Urinary bladder (tissue), 4 donors: ENCODE data around the gene GSDME. TPM values are rescaled to one million over a fixed set of nuclear protein-coding genes. Genes with fewer than 3 reads are reported as not detected.

ENCODE experiments used
- DNase-seq: peaks from one replicate; pipeline ENCODE4 v3.0.0-alpha.2; 2015; ENCODE audit errors: extremely low spot score
- H3K27ac ChIP-seq: one replicate; pipeline ENCODE4 v1.5.1; 2013; ENCODE audit warnings: low read depth, mild to moderate bottlenecking, moderate library complexity
- H3K36me3 ChIP-seq: one replicate; pipeline ENCODE4 v1.6.1; 2013; ENCODE audit warnings: mild to moderate bottlenecking, moderate library complexity; ENCODE audit not compliant: insufficient read depth
- H3K4me1 ChIP-seq: one replicate; pipeline ENCODE4 v1.6.1; 2013; ENCODE audit warnings: mild to moderate bottlenecking, moderate library complexity; ENCODE audit not compliant: insufficient read depth
- H3K4me3 ChIP-seq: one replicate; pipeline ENCODE4 v1.5.1; 2013; ENCODE audit warnings: low read depth, low read length
- WGBS: extraction: QIAGEN DNeasy Blood & Tissue Kit; methylation state at CpG from one replicate; pipeline ENCODE4 v1.1.7; 2013; 5-methylcytosine and 5-hydroxymethylcytosine counted together
- polyA plus RNA-seq: library from polyadenylated mRNA; stranded (reverse); fragments of 200-250 nt; gene quantifications from one replicate; pipeline ENCODE4 v1.2.3, GENCODE V29; 2013
- total RNA-seq: library from RNA; depleted of rRNA; stranded (reverse); fragments of >200 nt; gene quantifications from one replicate; pipeline ENCODE4 v1.2.3, GENCODE V29; 2014
- donor health status: healthy with polysubstance abuse.
- donor health status: healthy.

GSDME gene
- total and polyA plus RNA-seq, 2 donors = 8.3 to 11.3 TPM

DNA sequence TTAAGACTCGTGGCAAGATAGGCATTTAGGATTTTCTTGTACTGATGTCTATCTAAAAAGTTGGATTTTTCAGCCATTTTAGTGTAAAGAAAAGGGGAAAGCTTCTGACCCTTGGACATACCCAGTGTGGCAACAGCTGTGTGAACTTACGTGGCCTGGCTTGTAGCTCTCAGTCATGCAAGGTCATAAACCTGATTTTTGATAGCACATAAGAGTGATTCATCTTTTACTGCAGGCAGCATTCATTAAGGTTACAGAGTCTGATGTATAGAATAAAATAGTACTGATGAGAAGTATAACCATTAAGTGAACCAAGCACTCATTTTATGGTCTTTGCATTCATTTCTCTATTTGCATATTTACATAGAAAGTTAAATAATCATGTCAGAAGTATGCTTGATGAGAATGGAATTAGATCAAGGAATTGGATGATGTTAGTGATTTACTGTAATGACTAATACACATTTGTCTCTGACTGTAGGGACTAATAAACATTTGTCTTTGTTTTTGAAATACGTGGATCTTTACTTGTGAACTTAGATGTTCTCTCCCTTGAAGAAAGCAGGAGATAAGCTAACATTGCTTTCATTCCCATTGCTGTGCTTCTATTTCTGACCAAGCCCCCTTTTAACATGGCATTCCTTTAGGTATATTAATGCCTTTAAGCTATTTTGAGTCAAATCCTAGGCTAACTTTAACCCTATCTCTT lies 88.2 kb downstream of the GSDME start:
- Histone ChIP-seq H3K4me3 (no peak overlapping the region), H3K27ac (no peak overlapping the region), H3K36me3 (no peaks in the 10 kb centered on the region), H3K4me1 (no peaks in the 10 kb centered on the region)
- DNase-seq = no peak
- 65% methylated on average over 3 of the region's 3 CpGs for WGBS

GRCh38 chr7:24665564-24666294 lies 91.5 kb downstream of the GSDME start:
- no peak overlapping the region for H3K4me3 ChIP-seq
- H3K4me1 ChIP-seq = no peaks in the 10 kb centered on the region
- 28% methylated on average over 4 of the region's 4 CpGs for WGBS
- no peak overlapping the region for H3K27ac ChIP-seq
- no peaks in the 10 kb centered on the region for H3K36me3 ChIP-seq
- peak; percentile 17 for DNase-seq

- Histone ChIP-seq H3K36me3 (no peaks in the 10 kb centered on the region), H3K4me3 (no peak overlapping the region), H3K27ac (no peak overlapping the region), H3K4me1 (no peaks in the 10 kb centered on the region)
- WGBS = 58% methylated on average over 2 of the region's 2 CpGs
- DNase-seq = no peak
Observed at GRCh38 chr7:24660546-24660945, 96.7 kb downstream of the GSDME start.

DNA sequence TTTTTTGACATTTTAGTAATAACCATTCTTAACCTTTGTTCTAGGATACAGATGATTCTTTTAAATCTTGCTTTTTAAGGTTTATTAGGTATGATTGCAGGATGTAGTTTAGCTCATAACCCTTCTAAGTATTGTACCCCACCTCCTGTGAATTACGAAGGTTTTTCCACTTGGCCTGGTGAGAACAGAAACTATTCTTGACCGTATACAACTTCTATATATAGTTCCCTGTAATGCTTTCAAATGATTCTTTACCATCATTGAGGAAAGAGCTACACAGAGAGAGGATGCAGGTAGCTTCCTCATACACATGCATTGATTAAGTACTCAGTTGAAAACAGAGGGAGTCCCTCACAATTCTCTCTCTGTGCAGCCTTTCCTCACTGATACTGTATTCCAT lies 97.8 kb downstream of the GSDME start:
- H3K27ac ChIP-seq = no peak overlapping the region
- DNase-seq = no peak
- 85% methylated on average over 2 of the region's 2 CpGs for WGBS

GRCh38 chr7:24657980-24658379 lies 99.3 kb downstream of the GSDME start:
- no peak for DNase-seq
- Histone ChIP-seq H3K36me3 (no peaks in the 10 kb centered on the region), H3K27ac (no peak overlapping the region), H3K4me1 (no peaks in the 10 kb centered on the region), H3K4me3 (no peak overlapping the region)

More for the DNA sequence above, 97.8 kb downstream of the GSDME start:
- Histone ChIP-seq H3K36me3 (no peaks in the 10 kb centered on the region), H3K4me3 (no peak overlapping the region), H3K4me1 (no peaks in the 10 kb centered on the region)

GRCh38 chr7:24656608-24657007 lies 100.7 kb downstream of the GSDME start:
- Histone ChIP-seq H3K36me3 (no peaks in the 10 kb centered on the region), H3K4me1 (no peaks in the 10 kb centered on the region), H3K4me3 (no peak overlapping the region), H3K27ac (no peak overlapping the region)
- WGBS = 82% methylated on average over 6 of the region's 6 CpGs
- DNase-seq = no peak

GRCh38 chr7:24654305-24654704 lies 103.0 kb downstream of the GSDME start:
- H3K36me3 ChIP-seq = no peaks in the 10 kb centered on the region
- no peak for DNase-seq
- WGBS = 63% methylated on average over 1 of the region's 1 CpG
- H3K27ac ChIP-seq = no peak overlapping the region
- no peaks in the 10 kb centered on the region for H3K4me1 ChIP-seq
- no peak overlapping the region for H3K4me3 ChIP-seq

DNA sequence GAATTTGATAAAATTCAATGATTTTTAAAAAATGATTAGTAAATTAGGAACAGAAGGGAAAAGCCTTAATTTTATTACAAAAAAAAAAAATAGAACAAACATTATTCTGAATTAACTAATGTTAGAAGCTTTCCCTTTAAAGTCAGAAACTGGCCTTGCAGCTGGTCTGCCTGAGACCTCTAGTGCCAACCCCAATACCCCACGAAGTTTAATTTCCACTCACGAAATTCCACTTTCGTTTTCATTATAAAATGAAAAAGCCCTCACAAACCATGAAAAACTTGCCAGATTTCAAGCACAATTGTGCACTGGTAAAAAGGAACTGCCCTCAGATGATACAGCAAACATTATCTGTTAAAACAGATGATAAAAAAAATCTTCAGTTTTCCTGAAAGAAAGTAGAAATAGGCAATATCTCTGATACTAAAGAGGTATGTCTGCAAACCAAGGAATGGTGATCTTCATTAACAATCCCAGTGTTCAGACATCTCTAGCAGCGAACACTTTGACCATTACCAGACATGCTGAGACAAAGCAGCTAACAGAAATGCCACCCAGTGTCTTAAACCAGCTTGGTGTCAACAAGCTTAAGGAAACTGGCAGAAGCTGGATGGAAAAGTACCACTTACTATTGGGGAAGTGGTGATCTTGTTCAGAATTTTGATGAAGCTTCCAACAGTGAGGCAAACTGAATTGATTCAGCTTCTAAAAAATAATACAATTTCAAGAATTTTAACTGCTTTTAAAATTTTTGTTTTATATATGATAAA lies 103.8 kb downstream of the GSDME start:
- no peaks in the 10 kb centered on the region for H3K36me3 ChIP-seq
- no peak overlapping the region for H3K27ac ChIP-seq
- DNase-seq = no peak
- 75% methylated on average over 4 of the region's 4 CpGs for WGBS
- H3K4me3 ChIP-seq = no peak overlapping the region
- no peaks in the 10 kb centered on the region for H3K4me1 ChIP-seq

DNA sequence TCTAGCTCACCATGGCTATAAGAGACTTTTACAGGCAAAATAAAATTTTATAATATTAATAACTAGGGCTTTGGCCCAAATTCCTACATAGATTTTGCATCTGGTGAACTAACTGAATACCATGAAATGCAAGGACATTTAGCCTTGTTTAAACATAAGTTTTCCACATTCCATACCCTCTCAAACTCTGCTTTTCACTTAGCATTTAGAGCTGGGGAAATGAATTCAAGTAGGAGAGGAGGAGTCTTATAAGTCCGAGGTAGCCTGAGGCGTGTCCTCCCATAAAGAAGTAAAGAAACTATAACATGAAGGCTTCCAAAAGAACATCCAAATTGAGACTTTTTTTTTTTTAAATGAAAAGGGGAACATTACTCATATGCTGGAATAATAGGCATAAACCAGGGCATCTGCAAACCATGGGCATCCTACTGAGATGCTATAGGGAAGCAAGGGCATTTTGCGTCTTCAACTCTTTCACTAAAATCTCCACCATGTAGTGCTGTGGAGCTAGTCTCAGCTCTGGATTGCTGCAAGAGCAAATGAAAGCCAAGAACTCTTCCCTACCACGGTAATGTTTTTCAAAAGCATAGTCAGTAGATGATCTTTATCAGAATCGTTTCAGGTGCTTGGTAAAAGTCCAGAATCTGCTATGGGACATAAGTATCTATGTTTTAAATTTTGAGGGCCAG lies 104.9 kb downstream of the GSDME start:
- WGBS = 63% methylated on average over 5 of the region's 5 CpGs
- no peak overlapping the region for H3K4me3 ChIP-seq

More for the DNA sequence above, 104.9 kb downstream of the GSDME start:
- H3K27ac ChIP-seq = no peak overlapping the region
- no peaks in the 10 kb centered on the region for H3K4me1 ChIP-seq
- H3K36me3 ChIP-seq = no peaks in the 10 kb centered on the region
- DNase-seq = no peak

Other genes with a start within 250 kb of the GSDME start
- 31.8 TPM for gene PALS2, start 184.0 kb downstream of the GSDME start, total RNA-seq
- gene PALS2, start 184.0 kb downstream of the GSDME start, polyA plus RNA-seq = 2.6 TPM
- 4.9 TPM for gene OSBPL3, start 222.7 kb upstream of the GSDME start, total RNA-seq
- 1.9 TPM for gene OSBPL3, start 222.7 kb upstream of the GSDME start, polyA plus RNA-seq